ENCODE results near the gene CATSPERE. TPM values are rescaled to one million over a fixed set of nuclear protein-coding genes. Genes with fewer than 3 reads are reported as not detected.

Gene CATSPERE
- total RNA-seq, 2 donors from 2014 or later: 0.26 to 2.3 TPM

DNA sequence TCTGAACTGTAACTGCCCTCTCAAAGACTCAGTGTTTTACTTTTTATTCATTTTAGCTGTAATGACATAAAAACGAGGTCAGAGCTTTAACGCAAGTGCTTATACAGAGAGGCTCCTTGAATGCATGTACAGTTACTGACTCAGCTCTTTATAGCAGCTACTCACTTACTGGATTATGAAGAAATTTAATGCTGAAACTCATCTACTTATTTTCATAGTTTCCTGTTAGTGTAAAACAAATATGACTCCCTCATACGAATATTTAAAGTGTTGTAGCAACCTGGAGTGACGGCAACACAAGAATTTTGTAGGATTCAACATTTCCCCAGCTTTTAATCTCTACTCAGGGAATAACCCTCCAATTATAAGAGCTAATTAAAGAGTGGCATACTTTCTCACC, 42.0 kb upstream of the CATSPERE start:
- no peak for ATAC-seq
- no peak overlapping the region for H3K4me3 ChIP-seq
- 89% methylated on average over 4 of the region's 4 CpGs for whole genome bisulfite sequencing, 2 donors

DNA sequence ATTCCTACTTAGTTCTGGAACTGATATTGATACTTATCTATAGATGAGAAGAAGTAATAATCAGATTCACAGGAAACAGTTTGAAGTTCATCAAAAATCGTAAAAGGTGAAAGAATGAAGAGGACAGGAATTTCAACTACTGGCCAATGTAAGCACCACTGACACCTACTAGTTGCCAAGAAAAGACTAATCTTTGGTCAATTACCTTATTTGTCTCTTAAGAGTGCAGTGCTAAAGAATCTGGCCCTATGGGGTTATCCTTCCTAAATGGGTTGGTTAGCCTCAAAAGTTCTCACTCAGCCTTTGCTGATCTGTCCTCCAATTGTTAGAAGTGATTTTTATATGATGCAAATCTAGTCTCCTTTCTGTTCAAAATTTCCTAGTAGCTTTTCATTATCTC, 38.9 kb upstream of the CATSPERE start:
- Histone ChIP-seq H3K36me3 (replicated peaks in 1 of 2; ENCODE audit: insufficient read depth in 1 of 2, low read depth in 2 of 2) (peaks cover 0 to 9% of the 10 kb centered on the region in 2 donors), H3K4me1 (no peaks in the 10 kb centered on the region), H3K27ac (no peak overlapping the region), H3K9me3 (no peaks in the 10 kb centered on the region), H3K4me3 (no peak overlapping the region), H3K27me3 (no peaks in the 10 kb centered on the region)
- no peak for ATAC-seq
- WGBS, 2 donors: 79 to 81% methylated on average over 1 of the region's 1 CpG
- intact Hi-C loops (cut with DNase I): no loop called here
- DNase-seq: no peak
- no peak for TF ChIP-seq POLR2A (IDR thresholded peaks at IDR 0.05)
- TF ChIP-seq, protein P1, sequence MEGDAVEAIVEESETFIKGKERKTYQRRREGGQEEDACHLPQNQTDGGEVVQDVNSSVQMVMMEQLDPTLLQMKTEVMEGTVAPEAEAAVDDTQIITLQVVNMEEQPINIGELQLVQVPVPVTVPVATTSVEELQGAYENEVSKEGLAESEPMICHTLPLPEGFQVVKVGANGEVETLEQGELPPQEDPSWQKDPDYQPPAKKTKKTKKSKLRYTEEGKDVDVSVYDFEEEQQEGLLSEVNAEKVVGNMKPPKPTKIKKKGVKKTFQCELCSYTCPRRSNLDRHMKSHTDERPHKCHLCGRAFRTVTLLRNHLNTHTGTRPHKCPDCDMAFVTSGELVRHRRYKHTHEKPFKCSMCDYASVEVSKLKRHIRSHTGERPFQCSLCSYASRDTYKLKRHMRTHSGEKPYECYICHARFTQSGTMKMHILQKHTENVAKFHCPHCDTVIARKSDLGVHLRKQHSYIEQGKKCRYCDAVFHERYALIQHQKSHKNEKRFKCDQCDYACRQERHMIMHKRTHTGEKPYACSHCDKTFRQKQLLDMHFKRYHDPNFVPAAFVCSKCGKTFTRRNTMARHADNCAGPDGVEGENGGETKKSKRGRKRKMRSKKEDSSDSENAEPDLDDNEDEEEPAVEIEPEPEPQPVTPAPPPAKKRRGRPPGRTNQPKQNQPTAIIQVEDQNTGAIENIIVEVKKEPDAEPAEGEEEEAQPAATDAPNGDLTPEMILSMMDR (IDR thresholded peaks at IDR 0.05): no peak

More for the DNA sequence above, 42.0 kb upstream of the CATSPERE start:
- no peaks in the 10 kb centered on the region for H3K9me3 ChIP-seq
- intact Hi-C loops (cut with DNase I): no loop called here
- no peaks in the 10 kb centered on the region for H3K27me3 ChIP-seq
- no peaks in the 10 kb centered on the region for H3K4me1 ChIP-seq
- no peak overlapping the region for H3K27ac ChIP-seq
- TF ChIP-seq, protein P1 (IDR thresholded peaks at IDR 0.05): no peak
- TF ChIP-seq POLR2A (IDR thresholded peaks at IDR 0.05): no peak
- H3K36me3 ChIP-seq (replicated peaks in 1 of 2; ENCODE audit: insufficient read depth in 1 of 2, low read depth in 2 of 2): peaks cover 0 to 23% of the 10 kb centered on the region in 2 donors
- DNase-seq: no peak

DNA sequence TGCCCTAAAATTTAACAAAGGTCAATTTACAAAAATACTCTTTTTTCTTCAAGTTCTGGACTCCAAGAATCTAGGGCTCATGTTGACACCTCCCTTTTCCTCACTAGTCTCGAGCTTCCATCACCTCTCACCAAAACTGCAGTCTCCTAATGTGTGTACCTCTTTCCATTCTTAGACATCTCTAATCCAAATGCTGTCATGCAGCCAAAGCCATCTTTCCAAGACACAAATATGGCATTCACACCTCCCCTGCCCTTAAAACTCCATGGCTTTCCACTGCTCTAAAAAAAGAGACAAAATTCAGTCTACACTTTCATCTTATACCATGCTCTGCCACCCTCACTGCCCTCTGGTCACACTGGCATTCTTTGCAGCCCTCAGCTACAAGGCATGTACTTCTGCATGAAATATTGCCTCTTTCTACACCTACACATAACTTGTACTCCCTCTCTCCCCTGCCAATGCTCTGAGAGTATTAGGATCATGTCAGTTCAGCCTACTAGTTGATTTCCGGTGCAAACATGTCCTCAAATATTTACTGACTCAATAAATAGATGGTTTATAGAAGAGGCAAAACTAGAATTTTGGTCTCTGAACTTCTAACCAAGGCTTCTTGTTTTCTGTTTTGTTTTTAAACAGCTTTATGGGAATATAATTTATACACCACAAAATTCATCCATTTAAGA, 36.3 kb upstream of the CATSPERE start:
- ATAC-seq (no peak), DNase-seq (no peak)
- 87 to 88% methylated on average over 2 of the region's 2 CpGs for WGBS, 2 donors
- no peak overlapping the region for H3K4me3 ChIP-seq
- no peaks in the 10 kb centered on the region for H3K27me3 ChIP-seq
- H3K27ac ChIP-seq: no peak overlapping the region
- no peaks in the 10 kb centered on the region for H3K4me1 ChIP-seq
- intact Hi-C loops (cut with DNase I): no loop called here
- H3K36me3 ChIP-seq (replicated peaks in 1 of 2; ENCODE audit: insufficient read depth in 1 of 2, low read depth in 2 of 2): peaks cover 0 to 4% of the 10 kb centered on the region in 2 donors
- TF ChIP-seq, protein P1 (IDR thresholded peaks at IDR 0.05): no peak
- no peak for TF ChIP-seq POLR2A (IDR thresholded peaks at IDR 0.05)
- H3K9me3 ChIP-seq: no peaks in the 10 kb centered on the region

DNA sequence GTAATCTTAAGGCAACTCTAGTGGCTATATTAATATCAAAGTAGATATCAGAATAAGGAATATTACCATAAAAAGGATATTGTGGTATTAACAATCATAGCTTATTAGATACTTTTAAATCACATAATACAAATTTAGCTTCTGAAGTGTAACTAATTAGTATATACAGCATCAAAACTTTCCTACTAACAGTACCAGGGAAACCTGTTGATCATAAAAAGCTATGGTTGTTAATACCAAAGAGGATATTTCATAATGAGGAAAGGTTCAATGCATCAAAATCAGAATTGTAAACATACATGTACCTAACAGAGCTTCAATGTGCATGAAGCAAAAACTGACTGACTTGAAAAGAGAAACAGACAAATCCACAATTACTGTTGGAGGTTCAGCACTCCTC, 33.4 kb upstream of the CATSPERE start:
- intact Hi-C loops (cut with DNase I): no loop called here
- Histone ChIP-seq H3K4me1 (no peaks in the 10 kb centered on the region), H3K27ac (no peak overlapping the region), H3K36me3 (replicated peaks in 1 of 2; ENCODE audit: insufficient read depth in 1 of 2, low read depth in 2 of 2) (peaks cover 0 to 4% of the 10 kb centered on the region in 2 donors), H3K27me3 (no peaks in the 10 kb centered on the region), H3K4me3 (no peak overlapping the region), H3K9me3 (no peaks in the 10 kb centered on the region)
- ATAC-seq (no peak), DNase-seq (no peak)
- TF ChIP-seq, protein P1 (IDR thresholded peaks at IDR 0.05): no peak
- TF ChIP-seq POLR2A (IDR thresholded peaks at IDR 0.05): no peak

DNA sequence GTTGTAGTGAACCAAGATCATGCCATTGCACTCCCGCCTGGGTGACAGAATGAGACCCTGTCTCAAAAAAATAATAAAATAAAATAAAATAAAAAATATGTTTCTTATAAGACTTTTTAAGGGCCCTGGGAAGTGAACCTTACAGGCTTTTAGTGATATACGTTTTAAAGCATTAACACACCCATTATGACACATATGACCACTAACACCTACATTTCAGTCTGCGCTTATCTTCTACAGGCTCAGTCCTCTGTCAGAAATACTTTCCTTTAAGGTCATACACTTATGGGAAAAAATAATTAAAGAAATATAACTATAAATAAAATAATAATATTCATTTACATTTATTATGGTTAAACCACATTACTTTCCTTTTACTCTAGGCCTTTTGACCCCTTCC, 31.3 kb upstream of the CATSPERE start:
- intact Hi-C loops (cut with DNase I): no loop called here
- Histone ChIP-seq H3K27me3 (no peaks in the 10 kb centered on the region), H3K4me3 (no peak overlapping the region), H3K36me3 (replicated peaks in 1 of 2; ENCODE audit: insufficient read depth in 1 of 2, low read depth in 2 of 2) (no peaks in the 10 kb centered on the region), H3K27ac (no peak overlapping the region), H3K4me1 (no peaks in the 10 kb centered on the region), H3K9me3 (no peaks in the 10 kb centered on the region)
- ATAC-seq (no peak), DNase-seq (no peak)
- WGBS, 2 donors: 75 to 83% methylated on average over 3 of the region's 3 CpGs
- TF ChIP-seq POLR2A (IDR thresholded peaks at IDR 0.05): no peak
- TF ChIP-seq, protein P1 (IDR thresholded peaks at IDR 0.05): no peak
